GM19025 (cell line): Measurements from ENCODE around the gene LPIN2.
A peak's percentile ranks its signal among the peaks of the same experiment; 100 is the strongest.

Experiments used
- ATAC-seq: cut with Tn5 transposase; IDR thresholded peaks from one replicate; pipeline ENCODE4 v1.9.1; 2021; ENCODE audit warnings: mild to moderate bottlenecking, low read depth, moderate library complexity; ENCODE audit not compliant: unreplicated experiment

The LPIN2 gene

GRCh38 chr18:2984703-2985261 is 28.2 kb downstream of the LPIN2 start:
- no peak for ATAC-seq

GRCh38 chr18:2984091-2984490 is 28.9 kb downstream of the LPIN2 start:
- no peak for ATAC-seq

- no peak for ATAC-seq
Measured at GRCh38 chr18:2983296-2983695, 29.6 kb downstream of the LPIN2 start.

DNA sequence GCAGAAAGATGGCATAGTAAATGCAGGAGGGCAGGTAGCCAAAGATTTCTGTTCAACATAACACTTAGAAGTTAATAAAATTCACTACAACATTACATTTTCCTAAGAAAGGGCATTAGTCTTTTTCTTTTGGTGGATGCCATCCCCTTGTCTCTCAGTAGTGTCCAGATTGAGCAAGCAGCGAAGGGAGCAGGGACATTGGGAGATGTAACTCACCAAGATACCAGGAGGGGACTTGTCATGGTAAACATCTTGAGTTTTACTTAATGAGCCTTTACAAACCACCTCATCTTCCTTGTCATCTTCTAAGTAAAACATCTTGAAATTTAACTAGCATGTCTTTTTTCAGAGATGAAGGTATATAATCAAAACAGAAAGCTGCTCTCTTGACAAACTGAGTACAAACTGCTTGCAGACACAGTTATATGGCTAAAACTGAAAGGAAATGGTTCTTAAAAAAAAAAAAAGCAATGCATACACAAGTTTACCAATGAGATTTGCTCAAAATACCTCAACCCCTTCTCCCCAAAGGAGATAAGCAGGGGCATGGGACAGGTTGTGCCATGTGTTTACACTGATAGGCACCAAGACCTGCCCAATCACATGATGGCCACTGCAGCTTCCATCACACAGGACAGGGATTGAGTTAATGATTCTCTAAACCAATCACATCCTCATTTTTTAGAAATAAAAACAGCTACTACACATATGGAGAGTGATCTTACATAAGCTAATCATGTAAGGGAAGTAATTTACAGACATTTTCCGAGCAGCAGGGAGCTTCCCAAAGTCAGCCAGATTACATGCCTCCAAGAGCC is 30.3 kb downstream of the LPIN2 start:
- ATAC-seq: no peak

GRCh38 chr18:2982022-2982421 is 30.9 kb downstream of the LPIN2 start:
- ATAC-seq: no peak

DNA sequence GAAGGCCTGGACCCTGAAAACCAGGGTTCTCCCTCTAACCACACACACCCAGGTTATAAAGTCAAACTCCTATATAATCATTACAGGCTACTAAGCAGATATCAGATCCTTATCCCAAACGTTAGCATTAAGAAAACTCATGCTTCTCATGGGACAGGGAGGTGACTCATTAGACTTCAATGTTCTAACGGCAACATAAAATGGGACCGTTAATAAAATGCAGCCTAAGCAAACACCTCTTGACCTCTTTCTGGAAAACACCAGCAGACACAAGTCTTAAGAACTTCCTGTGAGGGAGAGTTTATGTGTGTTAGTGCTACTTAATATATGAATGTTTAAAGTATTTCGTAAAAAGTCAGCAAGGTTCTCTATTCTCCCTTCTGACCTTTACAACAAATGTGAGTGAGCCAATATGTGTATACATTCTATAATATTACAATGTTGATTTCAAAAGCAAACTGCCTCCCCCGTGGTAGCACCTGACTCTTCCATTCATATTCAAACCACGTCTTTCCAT is 31.7 kb downstream of the LPIN2 start:
- ATAC-seq: no peak

GRCh38 chr18:2979871-2980790 is 32.8 kb downstream of the LPIN2 start:
- no peak for ATAC-seq

DNA sequence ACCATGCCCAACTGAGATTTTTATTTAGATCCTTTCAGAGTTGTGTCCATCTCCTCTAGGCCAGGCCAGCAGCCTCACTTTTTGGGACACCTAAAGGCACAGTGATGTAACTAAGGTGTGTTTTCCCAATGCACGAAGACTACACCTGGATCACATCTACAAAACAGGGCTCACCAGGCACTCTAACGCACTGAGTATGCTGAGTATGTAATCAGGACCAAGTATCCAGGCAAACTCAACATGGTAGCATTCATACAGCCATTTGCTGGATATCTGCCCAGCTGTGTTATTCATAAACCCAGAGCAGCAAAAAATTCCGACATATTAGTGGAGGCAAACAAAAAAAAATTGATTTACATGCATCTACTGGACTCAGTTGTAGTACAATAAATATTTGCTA is 33.8 kb downstream of the LPIN2 start:
- ATAC-seq: no peak

- ATAC-seq: no peak
Measured at GRCh38 chr18:2978661-2979106, 34.3 kb downstream of the LPIN2 start.

- no peak for ATAC-seq
Measured at GRCh38 chr18:2978208-2978607, 34.7 kb downstream of the LPIN2 start.

DNA sequence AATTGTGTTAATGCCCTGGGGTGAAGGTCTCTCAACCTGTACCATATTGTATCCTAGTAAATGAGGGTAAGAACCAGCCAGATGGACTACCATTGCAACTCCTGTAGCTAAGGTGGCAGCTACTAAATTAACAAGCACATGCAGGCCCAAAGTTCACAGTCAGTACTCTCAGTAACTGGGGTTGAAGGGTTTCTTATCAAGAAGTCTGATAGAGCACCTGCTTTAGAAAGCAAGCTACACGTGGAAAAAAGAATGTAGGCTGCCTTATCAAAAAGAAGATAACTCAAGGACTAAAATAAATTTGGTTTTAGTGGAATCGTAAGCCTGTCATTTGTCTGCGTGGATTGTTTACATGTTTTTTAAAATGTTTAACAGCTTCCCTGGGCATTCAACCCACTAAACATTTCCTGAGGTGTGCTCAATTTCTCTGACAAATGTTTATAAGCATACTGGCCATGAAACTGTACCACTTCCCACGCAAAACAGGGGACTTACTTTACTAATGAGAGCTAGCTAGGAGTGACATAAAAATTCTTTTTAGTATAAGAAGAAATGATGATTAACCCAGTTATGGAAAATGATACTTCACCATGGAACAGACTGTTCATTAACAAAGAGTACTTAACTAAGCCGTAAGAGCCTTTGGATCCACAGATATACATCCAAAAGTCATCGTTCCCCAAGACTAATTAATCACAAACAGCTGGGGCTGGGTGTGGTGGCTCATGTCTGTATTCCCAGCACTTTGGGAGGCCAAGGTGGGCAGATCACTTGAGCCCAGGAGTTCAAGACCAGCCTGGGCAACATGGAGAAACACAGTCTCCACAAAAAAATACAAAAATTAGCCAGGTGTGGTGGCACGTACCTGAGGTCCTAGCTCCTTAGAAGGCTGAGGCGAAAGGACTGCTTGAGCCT is 36.5 kb downstream of the LPIN2 start:
- ATAC-seq: no peak

GRCh38 chr18:2974731-2975130 is 38.2 kb downstream of the LPIN2 start:
- no peak for ATAC-seq

- peak; percentile 80 for ATAC-seq
Measured at GRCh38 chr18:2971741-2972552, 41.0 kb downstream of the LPIN2 start.

DNA sequence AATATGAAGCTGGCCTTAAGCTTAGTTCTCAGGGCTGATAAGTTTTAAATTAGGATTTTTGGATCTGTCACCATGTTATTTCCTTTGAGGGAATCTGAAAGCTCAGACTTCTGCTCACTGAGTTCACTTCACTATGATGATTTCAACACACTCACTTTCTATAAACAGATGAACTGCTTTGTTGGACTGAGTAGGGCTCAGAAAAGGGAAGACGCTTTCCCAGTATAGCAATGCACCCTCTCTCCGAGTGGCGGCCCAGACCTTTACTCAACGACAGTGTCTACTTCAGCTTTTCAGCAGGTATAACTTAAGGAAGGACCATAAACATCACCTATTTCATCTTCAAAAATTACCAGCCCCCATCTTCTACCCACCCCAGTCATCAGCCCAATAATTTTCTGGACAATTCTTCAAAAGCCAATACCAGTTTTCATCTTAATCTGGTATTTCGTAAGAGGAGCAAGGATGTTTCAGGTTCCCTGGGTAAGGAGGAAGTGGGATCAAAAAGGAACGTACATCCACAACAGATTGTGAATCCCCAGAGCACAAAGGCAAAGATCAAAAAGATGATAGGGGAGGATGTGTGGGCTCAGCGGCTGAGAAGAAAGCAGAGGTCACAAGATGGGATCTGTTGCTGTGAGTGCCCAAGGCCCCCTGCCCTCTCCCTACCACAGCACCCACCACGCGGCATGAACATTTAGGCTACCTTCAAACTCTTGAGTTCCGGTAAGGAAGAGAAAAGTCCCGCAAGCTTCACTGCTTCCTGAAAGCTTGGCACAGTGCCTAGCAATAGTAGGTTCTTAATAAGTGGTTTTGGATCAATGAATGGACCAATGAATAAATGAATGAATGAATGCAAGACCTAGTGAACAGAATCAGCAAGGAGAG is 41.9 kb downstream of the LPIN2 start:
- ATAC-seq: no peak

GRCh38 chr18:2970344-2970743 is 42.6 kb downstream of the LPIN2 start:
- no peak for ATAC-seq

DNA sequence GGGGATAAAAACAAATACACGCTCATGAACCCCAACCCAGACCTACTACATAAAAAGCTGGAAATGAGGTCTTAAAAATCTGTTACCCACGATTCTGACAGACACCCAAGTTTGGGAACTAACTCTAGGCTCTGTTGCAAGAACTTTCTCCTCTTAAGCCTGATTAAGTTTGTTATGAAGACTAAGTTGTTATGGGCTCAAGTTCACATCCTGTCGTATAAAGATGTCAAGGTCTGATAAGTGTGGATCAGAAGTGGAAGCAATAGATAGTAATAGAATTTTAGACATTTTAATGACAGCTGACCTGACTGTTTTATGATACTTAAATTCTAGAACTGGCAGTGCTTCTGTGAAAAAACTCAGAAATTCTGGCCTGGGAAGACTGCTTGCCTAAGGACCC is 43.2 kb downstream of the LPIN2 start:
- no peak for ATAC-seq

DNA sequence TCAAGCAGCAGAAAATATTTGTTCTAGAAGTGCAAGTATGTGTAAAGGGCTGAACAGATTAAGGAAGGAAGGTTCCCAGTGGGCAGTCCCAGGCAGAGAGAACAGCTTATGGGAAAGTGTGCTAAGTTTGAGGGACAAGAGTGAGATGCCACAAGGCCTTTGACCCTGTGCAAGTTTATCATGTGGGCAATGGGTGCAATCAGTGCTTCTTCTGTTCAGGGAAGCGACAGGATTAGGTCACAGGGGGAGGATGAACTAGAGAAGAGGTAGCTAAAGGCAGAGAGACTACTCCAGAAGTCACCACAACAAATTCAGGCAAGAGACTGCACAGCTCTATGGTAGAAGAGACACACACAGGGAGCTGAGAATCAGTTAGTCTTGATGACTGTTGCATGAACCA is 44.3 kb downstream of the LPIN2 start:
- ATAC-seq: no peak

DNA sequence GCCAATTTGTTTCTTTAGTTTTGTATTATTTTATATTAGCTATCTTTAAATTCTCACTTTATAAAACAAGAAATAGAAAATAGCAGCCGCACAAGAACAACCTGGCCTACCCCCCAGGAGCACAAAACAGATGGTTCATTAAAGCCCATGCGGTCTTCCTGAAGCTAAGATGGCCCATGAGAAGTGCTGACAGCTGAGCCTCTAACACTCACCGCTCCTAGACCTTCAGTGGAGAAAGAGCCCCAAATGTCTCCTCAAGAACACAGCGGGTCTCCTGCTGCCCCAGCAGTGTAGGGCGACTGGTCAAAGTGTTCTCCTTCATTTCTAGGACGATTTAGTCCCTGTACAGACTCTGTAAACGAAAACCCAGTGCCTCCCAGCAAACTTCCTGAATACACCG is 45.1 kb downstream of the LPIN2 start:
- ATAC-seq: no peak
